K562 (cell line): ENCODE results near the gene MAGI1. TPM values are rescaled to one million over a fixed set of nuclear protein-coding genes. Genes with fewer than 3 reads are reported as not detected.

Experiments used
- BCLAF1 ChIP-seq, 2 experiments: fragments of 450-650 bp in 1 of 2; IDR thresholded peaks; 2 replicates each; pipeline ENCODE4 v1.6.1; 2011 to 2017; ENCODE audit warnings: low read depth in 2 of 2, antibody characterized with exemption in 1 of 2, borderline replicate concordance in 1 of 2, low read length in 1 of 2, mild to moderate bottlenecking in 1 of 2, mixed read lengths in 1 of 2; ENCODE audit not compliant: control insufficient read depth in 1 of 2
- MXD1 ChIP-seq: fragments of 250-450 bp; sonication (Bioruptor Pico); IDR thresholded peaks from 2 replicates; pipeline ENCODE4 v1.8.0; 2021; ENCODE audit warnings: borderline replicate concordance, mild to moderate bottlenecking, moderate library complexity; ENCODE audit not compliant: poor library complexity, severe bottlenecking
- NFYB ChIP-seq: IDR thresholded peaks from 2 replicates; pipeline ENCODE4 v1.6.1; 2011; ENCODE audit warnings: mild to moderate bottlenecking, moderate library complexity; ENCODE audit not compliant: insufficient read length; ENCODE audit errors: extremely low read depth
- NR4A1 ChIP-seq, 2 experiments: fragments of 250-450 bp in 1 of 2; fragments of 450-650 bp in 1 of 2; sonication (Bioruptor Pico) in 1 of 2; IDR thresholded peaks; 2 replicates each; pipeline versions ENCODE4 v1.4.0 to v1.6.1; 2016 to 2020; ENCODE audit warnings: mild to moderate bottlenecking in 2 of 2, missing compliant biosample characterization in 1 of 2, missing genetic modification characterization in 1 of 2, moderate library complexity in 1 of 2
- REST ChIP-seq, 2 experiments: fragments of 450-650 bp; formaldehyde crosslinking in 1 of 2; IDR thresholded peaks; 2 replicates each; pipeline versions ENCODE4 v1.4.0 to v1.6.1; 2014 to 2020; ENCODE audit warnings: mild to moderate bottlenecking in 2 of 2, borderline replicate concordance in 1 of 2, low read depth in 1 of 2
- SMC3 ChIP-seq: conservative IDR thresholded peaks from 2 replicates; pipeline ENCODE4 v1.6.1; 2011; ENCODE audit warnings: low read depth, low read length, improper control_type of control experiment; ENCODE audit not compliant: insufficient read depth
- STAG1 ChIP-seq: sonication (generic); formaldehyde crosslinking; IDR thresholded peaks from 2 replicates; pipeline ENCODE4 v1.5.0; 2020; ENCODE audit warnings: missing genetic modification reagents, borderline replicate concordance
- ZNF165 ChIP-seq: fragments of 250-450 bp; sonication (Bioruptor Pico); IDR thresholded peaks from 2 replicates; pipeline ENCODE4 v1.4.0; 2020; ENCODE audit warnings: borderline replicate concordance
- ZNF280A ChIP-seq: fragments of 450-650 bp; IDR thresholded peaks from 2 replicates; pipeline ENCODE4 v1.6.1; 2018; ENCODE audit warnings: mild to moderate bottlenecking, low read depth; ENCODE audit not compliant: partially characterized antibody
- polyA plus RNA-seq, 8 experiments: library from polyadenylated mRNA; depleted of rRNA in 4 of 8; stranded (reverse) in 5 of 8; unstranded in 3 of 8; fragments of >200 nt; fragmentation: Nextera tagmentation in 2 of 8; fragmentation: Illumina TruSeq in 1 of 8; extraction: Ambion mirVana in 2 of 8; extraction: Trizol in 1 of 8; gene quantifications; 2 replicates each; pipeline versions ENCODE4 v1.2.1 to v1.2.3, GENCODE V29; 2011 to 2014; ENCODE audit warnings: inconsistent platforms in 1 of 8, missing spikeins in 1 of 8
- total RNA-seq, 7 experiments: library from RNA; depleted of rRNA in 6 of 7; stranded (reverse); fragments of >200 nt in 6 of 7; fragmentation: Illumina TruSeq in 2 of 7; extraction: Trizol in 2 of 7; gene quantifications; 2 replicates each; pipeline versions ENCODE4 v1.2.1 to v1.2.3, GENCODE V29; 2011 to 2021; ENCODE audit warnings: low replicate concordance in 1 of 7

The MAGI1 gene
- total and polyA plus RNA-seq, 9 of the 15 experiments (the other 6 are each of a cell fraction or from before 2014, with no cell fraction given) = 7.8 to 59.4 (median 43.2) TPM

- TF ChIP-seq REST (IDR thresholded peaks at IDR 0.05; ENCODE audit: borderline replicate concordance) (peak; percentile 43; the same call in 1 of the 2 replicates), REST (CRISPR knock-in tag; IDR thresholded peaks at IDR 0.05; ENCODE audit: low read depth) (no peak), NR4A1 (CRISPR knock-in tag; IDR thresholded peaks at IDR 0.05) (no peak), NR4A1 (tag; IDR thresholded peaks at IDR 0.05) (no peak), SMC3 (peak; percentile 73), MXD1 (no peak), ZNF280A (no peak), NFYB (no peak), STAG1 (CRISPR knock-in tag) (peak; percentile 51; the same call in 1 of the 2 replicates), ZNF165 (CRISPR knock-in tag) (no peak), BCLAF1 (IDR thresholded peaks at IDR 0.05; ENCODE audit: borderline replicate concordance in 1 of 2, control insufficient read depth in 1 of 2, low read depth in 2 of 2, low read length in 1 of 2) (no peak)
Measured at GRCh38 chr3:65342084-65342683, 696.5 kb downstream of the MAGI1 start (continued).
